Trophoblast cell (in vitro differentiated cells and primary cell): ENCODE measurements around the gene ZBTB16.

Experiments
- DNase-seq, 2 donors: peaks; one replicate each; pipeline ENCODE4 v3.0.0-alpha.2; 2016
- H2AFZ ChIP-seq: 2 replicates; pipeline ENCODE4 v1.6.1; 2013; ENCODE audit warnings: low read length, moderate library complexity, mild to moderate bottlenecking; ENCODE audit not compliant: insufficient read depth, poor library complexity
- H2AK5ac ChIP-seq: 2 replicates; pipeline ENCODE4 v1.6.1; 2013; ENCODE audit warnings: mild to moderate bottlenecking, low read length
- H2BK120ac ChIP-seq: 2 replicates; pipeline ENCODE4 v1.6.1; 2013; ENCODE audit warnings: low read length, mild to moderate bottlenecking, moderate library complexity; ENCODE audit not compliant: insufficient read depth, poor library complexity
- H2BK12ac ChIP-seq: 2 replicates; pipeline ENCODE4 v1.6.1; 2013; ENCODE audit warnings: mild to moderate bottlenecking, low read length, moderate library complexity
- H2BK5ac ChIP-seq: 2 replicates; pipeline ENCODE4 v1.6.1; 2013; ENCODE audit warnings: low read length, low read depth, moderate library complexity, mild to moderate bottlenecking; ENCODE audit not compliant: poor library complexity
- H3K14ac ChIP-seq: 2 replicates; pipeline ENCODE4 v1.6.1; 2013; ENCODE audit warnings: mild to moderate bottlenecking, low read length
- H3K18ac ChIP-seq: 2 replicates; pipeline ENCODE4 v1.6.1; 2013; ENCODE audit warnings: mild to moderate bottlenecking, low read length
- H3K23ac ChIP-seq: 2 replicates; pipeline ENCODE4 v1.6.1; 2013; ENCODE audit warnings: low read length
- H3K27ac ChIP-seq: 2 replicates; pipeline ENCODE4 v1.5.1; 2013; ENCODE audit warnings: low read depth, mild to moderate bottlenecking, inconsistent platforms, low read length, moderate library complexity
- H3K27me3 ChIP-seq: 2 replicates; pipeline ENCODE4 v1.6.1; 2013; ENCODE audit warnings: inconsistent platforms, mild to moderate bottlenecking, low read length, moderate library complexity; ENCODE audit not compliant: insufficient read depth
- H3K36me3 ChIP-seq, 2 experiments: 1 replicate in 1 of 2; 2 replicates in 1 of 2; pipeline ENCODE4 v1.6.1; 2013; ENCODE audit warnings: low read length in 2 of 2, mild to moderate bottlenecking in 2 of 2, moderate library complexity in 1 of 2; ENCODE audit not compliant: insufficient read depth in 2 of 2, control insufficient read depth in 1 of 2
- H3K4ac ChIP-seq: 2 replicates; pipeline ENCODE4 v1.6.1; 2013; ENCODE audit warnings: low read depth, mild to moderate bottlenecking, low read length, moderate library complexity
- H3K4me1 ChIP-seq, 2 experiments: 1 replicate in 1 of 2; 2 replicates in 1 of 2; pipeline ENCODE4 v1.6.1; 2013; ENCODE audit warnings: low read length in 2 of 2, mild to moderate bottlenecking in 2 of 2, moderate library complexity in 1 of 2; ENCODE audit not compliant: insufficient read depth in 2 of 2, control insufficient read depth in 1 of 2
- H3K4me2 ChIP-seq: 2 replicates; pipeline ENCODE4 v1.6.1; 2013; ENCODE audit warnings: inconsistent platforms, mild to moderate bottlenecking, low read length, moderate library complexity
- H3K4me3 ChIP-seq: 2 replicates; pipeline ENCODE4 v1.5.1; 2013; ENCODE audit warnings: mild to moderate bottlenecking, low read depth, low read length, inconsistent platforms
- H3K79me1 ChIP-seq: one replicate; pipeline ENCODE4 v1.6.1; 2013; ENCODE audit warnings: low read length
- H3K79me2 ChIP-seq: 2 replicates; pipeline ENCODE4 v1.6.1; 2013; ENCODE audit warnings: low read length, mild to moderate bottlenecking; ENCODE audit not compliant: control insufficient read depth, insufficient read depth, poor library complexity
- H3K9ac ChIP-seq: 2 replicates; pipeline ENCODE4 v1.6.1; 2013; ENCODE audit warnings: mild to moderate bottlenecking, low read length
- H3K9me3 ChIP-seq: 2 replicates; pipeline ENCODE4 v1.6.1; 2013; ENCODE audit warnings: low read depth, mild to moderate bottlenecking, control low read depth, inconsistent platforms, low read length; ENCODE audit not compliant: insufficient read depth
- H4K12ac ChIP-seq: 2 replicates; pipeline ENCODE4 v1.6.1; 2013; ENCODE audit warnings: low read depth, mild to moderate bottlenecking, low read length, moderate library complexity
- H4K8ac ChIP-seq: 2 replicates; pipeline ENCODE4 v1.6.1; 2013; ENCODE audit warnings: low read depth, mild to moderate bottlenecking, low read length, moderate library complexity
- H4K91ac ChIP-seq: one replicate; pipeline ENCODE4 v1.6.1; 2013; ENCODE audit warnings: low read depth, mild to moderate bottlenecking, low read length, moderate library complexity
- WGBS: extraction: QIAGEN DNeasy Blood & Tissue Kit; methylation state at CpG from one replicate; pipeline ENCODE4 v1.1.7; 2013; ENCODE audit warnings: missing lambda C conversion rate; ENCODE audit not compliant: insufficient read length, insufficient coverage; ENCODE audit errors: extremely low coverage; 5-methylcytosine and 5-hydroxymethylcytosine counted together

ZBTB16 gene

DNA sequence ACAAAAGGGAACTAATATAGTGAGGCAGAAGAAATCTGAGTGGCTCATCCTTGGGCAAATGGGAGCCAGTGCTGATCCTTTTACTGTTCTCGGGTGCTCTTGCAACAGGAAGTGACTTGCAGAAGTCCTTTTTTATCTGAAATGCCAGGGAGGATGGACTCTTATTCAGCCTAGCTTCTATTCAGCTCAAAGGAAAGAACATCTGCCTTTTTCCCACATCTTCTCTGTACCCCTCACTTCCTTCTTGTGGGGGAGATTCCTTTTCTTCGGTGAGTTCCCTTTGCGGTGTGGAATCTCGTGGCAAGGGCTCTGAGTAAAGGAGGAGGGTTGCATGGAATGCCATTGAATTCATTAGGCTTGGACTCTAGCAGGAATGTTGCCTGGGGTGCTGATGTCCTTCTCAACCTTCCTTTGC is 76.2 kb downstream of the ZBTB16 start:
- no peak overlapping the region for H3K4me3 ChIP-seq

GRCh38 chr11:114136686-114137640 is 77.5 kb downstream of the ZBTB16 start:
- H3K79me2 ChIP-seq, result no peaks in the 10 kb centered on the region
- no peak for DNase-seq
- H3K79me1 ChIP-seq, result peaks cover 9% of the 10 kb centered on the region
- no peak overlapping the region for H4K8ac ChIP-seq
- H3K18ac ChIP-seq, result no peak overlapping the region
- no peak overlapping the region for H4K12ac ChIP-seq
- WGBS, result no CpG with 5 or more reads among the region's 10 CpGs
- H3K9me3 ChIP-seq, result peaks cover 1% of the 10 kb centered on the region
- H2AK5ac ChIP-seq, result no peak overlapping the region
- no peak overlapping the region for H2BK12ac ChIP-seq
- no peak overlapping the region for H3K27ac ChIP-seq
- H3K36me3 ChIP-seq, result no peaks in the 10 kb centered on the region
- no peak overlapping the region for H4K91ac ChIP-seq
- no peak overlapping the region for H2BK120ac ChIP-seq
- H3K9ac ChIP-seq, result no peak overlapping the region
- H3K14ac ChIP-seq, result no peak overlapping the region
- no peak overlapping the region for H3K4me2 ChIP-seq
- no peaks in the 10 kb centered on the region for H3K27me3 ChIP-seq
- no peak overlapping the region for H3K23ac ChIP-seq
- no peak overlapping the region for H2AFZ ChIP-seq
- H3K4me3 ChIP-seq, result no peak overlapping the region
- H2BK5ac ChIP-seq, result no peak overlapping the region
- peaks cover 8 to 23% of the 10 kb centered on the region in 2 experiments for H3K4me1 ChIP-seq
- H3K4ac ChIP-seq, result no peak overlapping the region

More for the DNA sequence above, 76.2 kb downstream of the ZBTB16 start:
- no peaks in the 10 kb centered on the region for H3K27me3 ChIP-seq
- no peak overlapping the region for H2BK12ac ChIP-seq
- peak; percentile 84 to 88 for DNase-seq
- H2AFZ ChIP-seq, result no peak overlapping the region
- no peaks in the 10 kb centered on the region for H3K36me3 ChIP-seq
- H3K79me2 ChIP-seq, result no peaks in the 10 kb centered on the region
- peaks cover 8 to 23% of the 10 kb centered on the region in 2 experiments for H3K4me1 ChIP-seq
- no peak overlapping the region for H3K14ac ChIP-seq
- no peak overlapping the region for H4K8ac ChIP-seq
- H4K91ac ChIP-seq, result no peak overlapping the region
- peak overlapping the region; percentile 57 for H3K27ac ChIP-seq
- H2BK5ac ChIP-seq, result peak overlapping the region; percentile 15
- no CpG with 5 or more reads among the region's 4 CpGs for WGBS
- peak overlapping the region; percentile 23 for H2BK120ac ChIP-seq
- no peak overlapping the region for H3K4me2 ChIP-seq
- H3K79me1 ChIP-seq, result peaks cover 9% of the 10 kb centered on the region
- H3K23ac ChIP-seq, result no peak overlapping the region
- H4K12ac ChIP-seq, result no peak overlapping the region
- H3K4ac ChIP-seq, result no peak overlapping the region
- no peak overlapping the region for H3K9ac ChIP-seq
- no peak overlapping the region for H3K18ac ChIP-seq
- peaks cover 1% of the 10 kb centered on the region for H3K9me3 ChIP-seq
- H2AK5ac ChIP-seq, result no peak overlapping the region

DNA sequence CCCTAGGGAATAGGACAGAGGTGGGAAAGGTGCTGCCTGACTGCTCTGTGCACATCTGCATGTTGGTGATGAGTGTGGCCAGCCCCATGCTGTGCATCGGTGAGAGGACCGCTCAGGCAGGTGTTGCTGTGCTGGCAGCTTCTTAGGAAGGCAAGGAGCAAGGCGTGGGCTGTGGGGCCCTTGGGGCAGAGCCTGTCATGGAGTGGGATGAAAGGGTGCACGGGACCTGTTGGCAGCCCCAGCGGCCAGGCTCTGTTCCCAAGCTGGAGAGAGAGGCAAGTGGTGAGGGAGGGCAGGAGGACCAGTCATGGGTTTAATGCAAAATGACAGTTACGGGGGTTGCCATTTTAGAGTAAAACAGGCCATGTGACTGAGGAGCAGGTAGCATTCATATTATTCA is 78.3 kb downstream of the ZBTB16 start:
- H3K79me1 ChIP-seq, result peaks cover 9% of the 10 kb centered on the region

GRCh38 chr11:114138411-114138810 is 78.9 kb downstream of the ZBTB16 start:
- no peak overlapping the region for H2BK12ac ChIP-seq
- no peak overlapping the region for H4K12ac ChIP-seq
- no peak for DNase-seq
- no peaks in the 10 kb centered on the region for H3K9me3 ChIP-seq
- no peaks in the 10 kb centered on the region for H3K79me2 ChIP-seq
- no peak overlapping the region for H3K23ac ChIP-seq
- WGBS, result no CpG with 5 or more reads among the region's 4 CpGs
- H4K91ac ChIP-seq, result no peak overlapping the region
- no peaks in the 10 kb centered on the region for H3K27me3 ChIP-seq
- H2BK120ac ChIP-seq, result no peak overlapping the region
- H3K4ac ChIP-seq, result no peak overlapping the region
- H3K4me1 ChIP-seq, result peaks cover 8 to 23% of the 10 kb centered on the region in 2 experiments
- H3K14ac ChIP-seq, result no peak overlapping the region
- H2BK5ac ChIP-seq, result no peak overlapping the region
- H3K18ac ChIP-seq, result no peak overlapping the region
- H3K27ac ChIP-seq, result no peak overlapping the region
- no peak overlapping the region for H3K4me2 ChIP-seq
- no peak overlapping the region for H2AFZ ChIP-seq
- H3K36me3 ChIP-seq, result no peaks in the 10 kb centered on the region
- no peak overlapping the region for H4K8ac ChIP-seq
- no peak overlapping the region for H3K4me3 ChIP-seq
- no peak overlapping the region for H3K9ac ChIP-seq
- H2AK5ac ChIP-seq, result no peak overlapping the region
- H3K79me1 ChIP-seq, result peaks cover 9% of the 10 kb centered on the region

More for the DNA sequence above, 78.3 kb downstream of the ZBTB16 start:
- Histone ChIP-seq H3K4me2 (no peak overlapping the region), H3K18ac (no peak overlapping the region), H3K36me3 (no peaks in the 10 kb centered on the region), H3K14ac (no peak overlapping the region), H3K9ac (no peak overlapping the region), H4K12ac (no peak overlapping the region), H4K91ac (no peak overlapping the region), H2BK12ac (no peak overlapping the region), H3K4ac (no peak overlapping the region), H4K8ac (no peak overlapping the region), H3K4me1 (peaks cover 8 to 23% of the 10 kb centered on the region in 2 experiments), H3K4me3 (no peak overlapping the region), H2AFZ (no peak overlapping the region), H2AK5ac (no peak overlapping the region), H3K27me3 (no peaks in the 10 kb centered on the region), H2BK5ac (no peak overlapping the region), H2BK120ac (no peak overlapping the region), H3K27ac (no peak overlapping the region), H3K9me3 (peaks cover 1% of the 10 kb centered on the region), H3K23ac (no peak overlapping the region), H3K79me2 (no peaks in the 10 kb centered on the region)
- no peak for DNase-seq
- WGBS, result no CpG with 5 or more reads among the region's 6 CpGs
